H9 (cell line): ENCODE results near the gene COL8A2. TPM values are rescaled to one million over a fixed set of nuclear protein-coding genes. Genes with fewer than 3 reads are reported as not detected.

ENCODE experiments used
- DNase-seq: peaks from one replicate; pipeline ENCODE4 v3.0.0-alpha.2; 2017
- H2AFZ ChIP-seq: one replicate; pipeline ENCODE4 v1.6.1; 2013; ENCODE audit warnings: mild to moderate bottlenecking, low read length, control low read depth, moderate library complexity
- H2AK5ac ChIP-seq: 2 replicates; pipeline ENCODE4 v1.6.1; 2013; ENCODE audit warnings: low read length, control low read depth, mixed read lengths; ENCODE audit not compliant: insufficient read length
- H2BK120ac ChIP-seq: one replicate; pipeline ENCODE4 v1.6.1; 2013; ENCODE audit warnings: low read depth, mild to moderate bottlenecking, low read length, control low read depth, inconsistent platforms; ENCODE audit not compliant: poor library complexity, severe bottlenecking
- H2BK12ac ChIP-seq: 2 replicates; pipeline ENCODE4 v1.6.1; 2013; ENCODE audit warnings: low read length, control low read depth, mixed read lengths, low read depth; ENCODE audit not compliant: insufficient read length
- H2BK15ac ChIP-seq: 2 replicates; pipeline ENCODE4 v1.6.1; 2013; ENCODE audit warnings: low read depth, low read length, control low read depth
- H2BK20ac ChIP-seq: one replicate; pipeline ENCODE4 v1.6.1; 2013; ENCODE audit warnings: low read depth, mild to moderate bottlenecking, low read length, control low read depth, inconsistent platforms; ENCODE audit not compliant: poor library complexity, severe bottlenecking
- H2BK5ac ChIP-seq: 2 replicates; pipeline ENCODE4 v1.6.1; 2013; ENCODE audit warnings: low read length, control low read depth, mixed read lengths; ENCODE audit not compliant: insufficient read length
- H3K14ac ChIP-seq: 2 replicates; pipeline ENCODE4 v1.6.1; 2013; ENCODE audit warnings: low read length, control low read depth; ENCODE audit not compliant: insufficient read depth
- H3K18ac ChIP-seq: 2 replicates; pipeline ENCODE4 v1.6.1; 2013; ENCODE audit warnings: low read depth, mild to moderate bottlenecking, mixed read lengths, low read length, control low read depth; ENCODE audit not compliant: insufficient read length
- H3K23ac ChIP-seq: 2 replicates; pipeline ENCODE4 v1.6.1; 2013; ENCODE audit warnings: low read length, control low read depth, mixed read lengths, low read depth; ENCODE audit not compliant: insufficient read length
- H3K23me2 ChIP-seq: 2 replicates; pipeline ENCODE4 v1.6.1; 2013; ENCODE audit warnings: low read depth, mild to moderate bottlenecking, mixed read lengths, low read length, control low read depth; ENCODE audit not compliant: insufficient read length, poor library complexity, severe bottlenecking
- H3K27ac ChIP-seq: 2 replicates; pipeline ENCODE4 v1.5.1; 2013; ENCODE audit warnings: low read length, control low read depth, mixed read lengths, low read depth; ENCODE audit not compliant: insufficient read length
- H3K27me3 ChIP-seq: 2 replicates; pipeline ENCODE4 v1.6.1; 2013; ENCODE audit warnings: low read length, control low read depth, inconsistent platforms; ENCODE audit not compliant: insufficient read depth
- H3K4ac ChIP-seq: 2 replicates; pipeline ENCODE4 v1.6.1; 2013; ENCODE audit warnings: low read depth, mild to moderate bottlenecking, control low read depth, inconsistent platforms, low read length, moderate library complexity
- H3K4me1 ChIP-seq: 2 replicates; pipeline ENCODE4 v1.6.1; 2013; ENCODE audit warnings: low read length, control low read depth, inconsistent platforms; ENCODE audit not compliant: insufficient read depth
- H3K4me2 ChIP-seq: 2 replicates; pipeline ENCODE4 v1.6.1; 2013; ENCODE audit warnings: low read length, control low read depth, mixed read lengths; ENCODE audit not compliant: insufficient read length, insufficient read depth
- H3K56ac ChIP-seq: 2 replicates; pipeline ENCODE4 v1.6.1; 2013; ENCODE audit warnings: low read depth, mild to moderate bottlenecking, mixed read lengths, low read length, control low read depth; ENCODE audit not compliant: insufficient read length
- H3K79me1 ChIP-seq: 2 replicates; pipeline ENCODE4 v1.6.1; 2013; ENCODE audit warnings: low read depth, mild to moderate bottlenecking, moderate library complexity, low read length, control low read depth, inconsistent platforms; ENCODE audit not compliant: insufficient read depth, poor library complexity, severe bottlenecking
- H3K79me2 ChIP-seq: 2 replicates; pipeline ENCODE4 v1.6.1; 2013; ENCODE audit warnings: low read length, control low read depth, inconsistent platforms; ENCODE audit not compliant: insufficient read depth
- H3K9ac ChIP-seq: 2 replicates; pipeline ENCODE4 v1.6.1; 2013; ENCODE audit warnings: low read length, control low read depth, mixed read lengths; ENCODE audit not compliant: insufficient read length; ENCODE audit errors: extremely low read depth
- H3K9me3 ChIP-seq: one replicate; pipeline ENCODE4 v1.6.1; 2013; ENCODE audit warnings: low read depth, low read length, inconsistent platforms; ENCODE audit not compliant: control insufficient read depth
- H3T11ph ChIP-seq: one replicate; pipeline ENCODE4 v1.6.1; 2013; ENCODE audit warnings: mild to moderate bottlenecking, low read length, control low read depth, inconsistent platforms
- H4K20me1 ChIP-seq: one replicate; pipeline ENCODE4 v1.6.1; 2013; ENCODE audit not compliant: control insufficient read depth, insufficient read length, insufficient read depth
- H4K5ac ChIP-seq: 2 replicates; pipeline ENCODE4 v1.6.1; 2013; ENCODE audit warnings: low read depth, mild to moderate bottlenecking, mixed read lengths, low read length, control low read depth; ENCODE audit not compliant: insufficient read length
- H4K8ac ChIP-seq: replicated peaks from 2 replicates; pipeline ENCODE4 v1.6.1; 2013; ENCODE audit warnings: low read length, control low read depth, mixed read lengths, low read depth; ENCODE audit not compliant: insufficient read length
- H4K91ac ChIP-seq: 2 replicates; pipeline ENCODE4 v1.6.1; 2013; ENCODE audit warnings: low read depth, mild to moderate bottlenecking, moderate library complexity, mixed read lengths, low read length, control low read depth; ENCODE audit not compliant: insufficient read length
- H3K27ac Mint-ChIP-seq, 3 experiments: 2 replicates in 2 of 3; 3 replicates in 1 of 3; pipeline ENCODE4 v1.8.0; 2020 to 2021; ENCODE audit warnings: mixed read lengths in 3 of 3, mild to moderate bottlenecking in 1 of 3, moderate library complexity in 1 of 3
- H3K27me3 Mint-ChIP-seq: 2 replicates; pipeline ENCODE4 v1.8.0; 2021; ENCODE audit warnings: low read depth, mild to moderate bottlenecking, moderate library complexity, mixed read lengths
- H3K36me3 Mint-ChIP-seq, 3 experiments: 2 replicates in 2 of 3; 3 replicates in 1 of 3; pipeline ENCODE4 v1.8.0; 2020 to 2021; ENCODE audit warnings: low read depth in 3 of 3, mixed read lengths in 3 of 3; ENCODE audit not compliant: insufficient read depth in 1 of 3
- H3K4me1 Mint-ChIP-seq, 2 experiments: 2 replicates each; pipeline ENCODE4 v1.8.0; 2020; ENCODE audit warnings: mixed read lengths in 2 of 2
- H3K4me3 Mint-ChIP-seq, 2 experiments: 2 replicates in 1 of 2; 3 replicates in 1 of 2; pipeline ENCODE4 v1.8.0; 2020 to 2021; ENCODE audit warnings: mild to moderate bottlenecking in 2 of 2, mixed read lengths in 2 of 2, moderate library complexity in 1 of 2
- H3K9me3 Mint-ChIP-seq, 2 experiments: 2 replicates in 1 of 2; 3 replicates in 1 of 2; pipeline ENCODE4 v1.8.0; 2020; ENCODE audit warnings: mild to moderate bottlenecking in 2 of 2, mixed read lengths in 2 of 2, moderate library complexity in 1 of 2
- WGBS: extraction: QIAGEN DNeasy Blood & Tissue Kit; methylation state at CpG from one replicate; pipeline ENCODE4 v1.1.7; 2013; ENCODE audit warnings: missing lambda C conversion rate, low lambda C conversion rate, mixed read lengths; ENCODE audit not compliant: insufficient read length; ENCODE audit errors: extremely low coverage; 5-methylcytosine and 5-hydroxymethylcytosine counted together
- total RNA-seq: library from RNA; stranded (reverse); gene quantifications from 2 replicates; pipeline ENCODE4 v1.2.1, GENCODE V29; 2021
- TF ChIP-seq, protein P1 (sequence below): fragments of 200-600 bp; sonication (generic); conservative IDR thresholded peaks from 3 replicates; pipeline ENCODE4 v1.8.0; 2021; ENCODE audit warnings: antibody characterized with exemption, mild to moderate bottlenecking

Gene COL8A2
- total RNA-seq, 1 experiment from 2014 or later = 1.5 TPM

GRCh38 chr1:36137226-36137625 is 12.2 kb upstream of the COL8A2 start:
- no CpG with 5 or more reads among the region's 5 CpGs for WGBS
- Histone ChIP-seq H3K9me3 (no peaks in the 10 kb centered on the region), H4K20me1 (no peaks in the 10 kb centered on the region), H3K23ac (no peak overlapping the region), H3K4ac (no peak overlapping the region), H2BK120ac (no peak overlapping the region), H3K4me2 (no peak overlapping the region), H3K79me1 (no peaks in the 10 kb centered on the region), H2BK5ac (no peak overlapping the region), H2AFZ (no peak overlapping the region), H3K23me2 (no peaks in the 10 kb centered on the region), H2AK5ac (no peak overlapping the region), H4K8ac (no peak overlapping the region), H3K14ac (no peak overlapping the region; the same call in 1 of the 2 replicates), H3K9ac (no peak overlapping the region), H2BK12ac (no peak overlapping the region), H3K18ac (no peak overlapping the region), H3K56ac (no peak overlapping the region), H3K79me2 (no peaks in the 10 kb centered on the region), H2BK20ac (no peak overlapping the region), H3K4me1 (0 out of 2 replicates have a peak, but pooled peaks cover 2% of the 10 kb centered on the region), H3T11ph (no peak overlapping the region), H3K27me3 (no peaks in the 10 kb centered on the region), H3K27ac (no peak overlapping the region), H4K91ac (no peak overlapping the region), H4K5ac (no peak overlapping the region), H2BK15ac (no peak overlapping the region)
- no peak for DNase-seq
- TF ChIP-seq, protein P1, sequence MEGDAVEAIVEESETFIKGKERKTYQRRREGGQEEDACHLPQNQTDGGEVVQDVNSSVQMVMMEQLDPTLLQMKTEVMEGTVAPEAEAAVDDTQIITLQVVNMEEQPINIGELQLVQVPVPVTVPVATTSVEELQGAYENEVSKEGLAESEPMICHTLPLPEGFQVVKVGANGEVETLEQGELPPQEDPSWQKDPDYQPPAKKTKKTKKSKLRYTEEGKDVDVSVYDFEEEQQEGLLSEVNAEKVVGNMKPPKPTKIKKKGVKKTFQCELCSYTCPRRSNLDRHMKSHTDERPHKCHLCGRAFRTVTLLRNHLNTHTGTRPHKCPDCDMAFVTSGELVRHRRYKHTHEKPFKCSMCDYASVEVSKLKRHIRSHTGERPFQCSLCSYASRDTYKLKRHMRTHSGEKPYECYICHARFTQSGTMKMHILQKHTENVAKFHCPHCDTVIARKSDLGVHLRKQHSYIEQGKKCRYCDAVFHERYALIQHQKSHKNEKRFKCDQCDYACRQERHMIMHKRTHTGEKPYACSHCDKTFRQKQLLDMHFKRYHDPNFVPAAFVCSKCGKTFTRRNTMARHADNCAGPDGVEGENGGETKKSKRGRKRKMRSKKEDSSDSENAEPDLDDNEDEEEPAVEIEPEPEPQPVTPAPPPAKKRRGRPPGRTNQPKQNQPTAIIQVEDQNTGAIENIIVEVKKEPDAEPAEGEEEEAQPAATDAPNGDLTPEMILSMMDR = no peak
- H3K4me1 Mint-ChIP-seq = peaks cover 6 to 12% of the 10 kb centered on the region in 2 experiments
- H3K27ac Mint-ChIP-seq = no peak overlapping the region; a peak in 1 of 7 replicates
- no peaks in the 10 kb centered on the region for H3K27me3 Mint-ChIP-seq
- H3K4me3 Mint-ChIP-seq = no peak overlapping the region
- peaks cover 6 to 36% (median 17%) of the 10 kb centered on the region in 3 experiments; a peak in 6 of 7 replicates for H3K36me3 Mint-ChIP-seq
- no peaks in the 10 kb centered on the region for H3K9me3 Mint-ChIP-seq
